Hematopoietic multipotent progenitor cell treated with erythropoietin and hydrocortisone succinate and interleukin-3 and kit ligand, for 15 days (in vitro differentiated cells): ENCODE measurements around the gene CEP350.
"Not testable (repeated sequence)": the region's sequence is repeated elsewhere in the genome, so short reads cannot be mapped to it uniquely, and the experiment has no call there.

ENCODE experiments used
- DNase-seq: peaks from one replicate; pipeline ENCODE4 v3.0.0-alpha.2; 2015; ENCODE audit warnings: low spot score

Gene CEP350

GRCh38 chr1:179995576-179995975 is 41.0 kb downstream of the CEP350 start:
- DNase-seq: no peak

- no peak for DNase-seq
Observed at GRCh38 chr1:179996099-179996498, 41.5 kb downstream of the CEP350 start.

- DNase-seq: no peak
Observed at GRCh38 chr1:180000575-180000974, 46.0 kb downstream of the CEP350 start.

GRCh38 chr1:180002437-180002836 is 47.8 kb downstream of the CEP350 start:
- no peak for DNase-seq

- no peak for DNase-seq
Observed at GRCh38 chr1:180003026-180003695, 48.6 kb downstream of the CEP350 start.

- DNase-seq: not testable (repeated sequence)
Observed at GRCh38 chr1:180006762-180007161, 52.2 kb downstream of the CEP350 start.

- DNase-seq: no peak
Observed at GRCh38 chr1:180020017-180020416, 65.4 kb downstream of the CEP350 start.

GRCh38 chr1:180026556-180026955 is 71.9 kb downstream of the CEP350 start:
- DNase-seq: no peak

- no peak for DNase-seq
Observed at GRCh38 chr1:180027949-180028445, 73.4 kb downstream of the CEP350 start.

GRCh38 chr1:180028864-180029263 is 74.3 kb downstream of the CEP350 start:
- no peak for DNase-seq

GRCh38 chr1:180029524-180030135 is 75.0 kb downstream of the CEP350 start:
- no peak for DNase-seq

GRCh38 chr1:180031664-180032063 is 77.1 kb downstream of the CEP350 start:
- no peak for DNase-seq

- no peak for DNase-seq
Observed at GRCh38 chr1:180033390-180033789, 78.8 kb downstream of the CEP350 start.

- no peak for DNase-seq
Observed at GRCh38 chr1:180040034-180040433, 85.4 kb downstream of the CEP350 start.

GRCh38 chr1:180041582-180041981 is 87.0 kb downstream of the CEP350 start:
- DNase-seq: no peak

GRCh38 chr1:180042988-180043622 is 88.5 kb downstream of the CEP350 start:
- DNase-seq: no peak

GRCh38 chr1:180043785-180044184 is 89.2 kb downstream of the CEP350 start:
- no peak for DNase-seq

GRCh38 chr1:180046674-180047073 is 92.1 kb downstream of the CEP350 start:
- no peak for DNase-seq

GRCh38 chr1:180053594-180054567 is 99.3 kb downstream of the CEP350 start:
- no peak for DNase-seq

- peak; percentile 34 for DNase-seq
Observed at GRCh38 chr1:180057883-180058396, 103.3 kb downstream of the CEP350 start.

- no peak for DNase-seq
Observed at GRCh38 chr1:180061019-180061418, 106.4 kb downstream of the CEP350 start.

- DNase-seq: no peak
Observed at GRCh38 chr1:180062452-180062971, 107.9 kb downstream of the CEP350 start.
